ENCODE data around the gene SCYL1. TPM values are rescaled to one million over a fixed set of nuclear protein-coding genes. Genes with fewer than 3 reads are reported as not detected.

SCYL1 gene
- total RNA-seq, 1 donor from 2014 or later: 16.9 TPM

- H3K36me3 ChIP-seq: no peaks in the 10 kb centered on the region
- H3K9ac ChIP-seq: no peak overlapping the region
- H4K20me1 ChIP-seq (ENCODE audit: low read depth): no peaks in the 10 kb centered on the region
- H3K4me1 ChIP-seq: peaks cover 30% of the 10 kb centered on the region
- Mint-ChIP-seq H3K9me3 (no peaks in the 10 kb centered on the region), H3K4me3 (peak overlapping the region; percentile 80), H3K27ac (no peak overlapping the region), H3K4me1 (peaks cover 58% of the 10 kb centered on the region), H3K36me3 (no peaks in the 10 kb centered on the region), H3K27me3 (ENCODE audit: insufficient read depth, low read depth) (peaks cover 17% of the 10 kb centered on the region)
- no peak for DNase-seq (ENCODE audit: low spot score)
- no peak for TF ChIP-seq EZH2 (IDR thresholded peaks at IDR 0.05)
- TF ChIP-seq CTCF (IDR thresholded peaks at IDR 0.05): no peak
- H3K4me2 ChIP-seq: no peak overlapping the region
- H3K79me2 ChIP-seq (ENCODE audit: low read depth): no peaks in the 10 kb centered on the region
- H3K4me3 ChIP-seq: no peak overlapping the region
- peaks cover 41% of the 10 kb centered on the region for H3F3A ChIP-seq (ENCODE audit: low read depth)
- peaks cover 54% of the 10 kb centered on the region for H3K27me3 ChIP-seq
- no peak overlapping the region for H2AFZ ChIP-seq (replicated peaks)
- no peak overlapping the region for H3K27ac ChIP-seq
- H3K9me3 ChIP-seq (ENCODE audit: low read depth): no peaks in the 10 kb centered on the region
Measured at GRCh38 chr11:65559535-65559934, 34.7 kb downstream of the SCYL1 start.

- Histone ChIP-seq H3K4me3 (no peak overlapping the region), H3K4me2 (no peak overlapping the region), H3F3A (ENCODE audit: low read depth) (peaks cover 41% of the 10 kb centered on the region), H4K20me1 (ENCODE audit: low read depth) (no peaks in the 10 kb centered on the region), H3K36me3 (no peaks in the 10 kb centered on the region), H3K4me1 (peaks cover 30% of the 10 kb centered on the region), H3K9me3 (ENCODE audit: low read depth) (no peaks in the 10 kb centered on the region), H3K79me2 (ENCODE audit: low read depth) (no peaks in the 10 kb centered on the region), H3K27ac (no peak overlapping the region), H2AFZ (replicated peaks) (no peak overlapping the region), H3K27me3 (peaks cover 48% of the 10 kb centered on the region), H3K9ac (no peak overlapping the region)
- Mint-ChIP-seq H3K27ac (no peak overlapping the region), H3K9me3 (no peaks in the 10 kb centered on the region), H3K36me3 (no peaks in the 10 kb centered on the region), H3K4me3 (peak overlapping the region; percentile 80), H3K4me1 (peaks cover 53% of the 10 kb centered on the region), H3K27me3 (ENCODE audit: insufficient read depth, low read depth) (peaks cover 15% of the 10 kb centered on the region)
- TF ChIP-seq CTCF (IDR thresholded peaks at IDR 0.05) (no peak), EZH2phosphoT487 (IDR thresholded peaks at IDR 0.05) (no peak), EZH2 (IDR thresholded peaks at IDR 0.05) (no peak)
- no peak for DNase-seq (ENCODE audit: low spot score)
Measured at GRCh38 chr11:65559951-65560537, 35.2 kb downstream of the SCYL1 start.

GRCh38 chr11:65560555-65561418, 35.9 kb downstream of the SCYL1 start:
- no peak for TF ChIP-seq EZH2 (IDR thresholded peaks at IDR 0.05)
- TF ChIP-seq CTCF (IDR thresholded peaks at IDR 0.05): no peak
- no peak for TF ChIP-seq EZH2phosphoT487 (IDR thresholded peaks at IDR 0.05)
- Mint-ChIP-seq H3K9me3 (no peaks in the 10 kb centered on the region), H3K4me1 (peaks cover 47% of the 10 kb centered on the region), H3K36me3 (no peaks in the 10 kb centered on the region), H3K27me3 (ENCODE audit: insufficient read depth, low read depth) (peaks cover 15% of the 10 kb centered on the region), H3K4me3 (peak overlapping the region; percentile 80), H3K27ac (peak overlapping the region; percentile 35)
- H3K27me3 ChIP-seq: peaks cover 41% of the 10 kb centered on the region
- no peaks in the 10 kb centered on the region for H3K36me3 ChIP-seq
- H3K27ac ChIP-seq: no peak overlapping the region
- no peak overlapping the region for H3K9ac ChIP-seq
- H3K4me2 ChIP-seq: peak overlapping the region; percentile 63
- peak; percentile 72 for DNase-seq (ENCODE audit: low spot score)
- no peaks in the 10 kb centered on the region for H3K9me3 ChIP-seq (ENCODE audit: low read depth)
- H3K79me2 ChIP-seq (ENCODE audit: low read depth): no peaks in the 10 kb centered on the region
- H3F3A ChIP-seq (ENCODE audit: low read depth): peaks cover 41% of the 10 kb centered on the region
- peaks cover 30% of the 10 kb centered on the region for H3K4me1 ChIP-seq
- H4K20me1 ChIP-seq (ENCODE audit: low read depth): no peaks in the 10 kb centered on the region
- peak overlapping the region; percentile 4 for H3K4me3 ChIP-seq
- peak overlapping the region; percentile 51 for H2AFZ ChIP-seq (replicated peaks)

All from neural progenitor cell (in vitro differentiated cells).